GM23248 (cell line): ENCODE measurements around the gene SBF2.

Experiments used
- EZH2 ChIP-seq: fragments of 200-600 bp; sonication (generic); IDR thresholded peaks from 2 replicates; pipeline ENCODE4 v1.6.1; 2018; ENCODE audit warnings: antibody characterized with exemption, mild to moderate bottlenecking; ENCODE audit not compliant: insufficient read depth, poor library complexity, severe bottlenecking
- EZH2phosphoT487 ChIP-seq: fragments of 200-600 bp; sonication (generic); IDR thresholded peaks from 2 replicates; pipeline ENCODE4 v1.6.1; 2018; ENCODE audit warnings: antibody characterized with exemption, moderate library complexity, mild to moderate bottlenecking, low read depth; ENCODE audit not compliant: insufficient read depth

DNA sequence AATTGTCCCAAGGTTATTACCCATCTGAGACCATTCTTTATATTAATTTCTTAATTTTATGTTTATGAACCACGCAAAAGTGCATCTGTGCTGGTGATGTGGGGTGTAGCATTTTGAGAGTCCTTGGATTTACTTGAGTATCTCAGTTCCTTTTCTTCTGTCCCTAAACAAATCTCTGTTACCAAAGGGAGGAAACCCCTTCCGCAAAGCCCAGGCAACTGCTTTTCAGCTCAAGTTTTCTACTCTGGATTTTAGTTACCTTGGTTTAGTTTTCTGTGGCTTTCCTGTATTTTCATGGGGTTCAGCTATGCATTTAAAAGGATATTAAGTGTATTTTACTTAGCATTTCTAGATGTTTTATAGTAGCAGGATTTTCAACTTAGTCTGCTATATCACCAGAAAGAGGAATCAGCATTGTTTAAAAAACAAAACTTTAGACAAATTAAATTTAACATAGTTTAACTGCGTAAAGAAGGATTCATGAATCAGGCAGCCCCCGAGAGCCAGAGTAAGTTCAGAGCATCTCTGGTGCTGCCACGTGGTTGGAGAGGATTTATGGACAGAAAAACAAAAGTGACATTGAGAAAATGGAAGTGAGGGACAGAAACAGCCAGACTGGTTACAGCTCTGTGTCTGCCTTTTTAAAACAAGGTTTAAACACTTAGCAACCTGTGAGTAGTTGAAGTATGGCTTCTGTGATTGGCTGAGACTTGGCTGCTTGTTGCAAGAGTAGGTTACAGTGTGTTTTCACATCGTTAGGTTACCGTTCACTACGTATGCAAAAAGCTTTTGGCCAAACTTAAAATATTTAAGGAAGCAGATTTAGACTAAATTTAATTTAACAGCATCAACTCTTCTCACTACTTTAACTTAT lies 20.4 kb upstream of the SBF2 start:
- no peak for TF ChIP-seq EZH2
- TF ChIP-seq EZH2phosphoT487 = no peak
